Measurements from ENCODE around the gene SLC35F6.

GRCh38 chr2:26745609-26746327, 18.3 kb upstream of the SLC35F6 start:
- TF ChIP-seq, protein P1, sequence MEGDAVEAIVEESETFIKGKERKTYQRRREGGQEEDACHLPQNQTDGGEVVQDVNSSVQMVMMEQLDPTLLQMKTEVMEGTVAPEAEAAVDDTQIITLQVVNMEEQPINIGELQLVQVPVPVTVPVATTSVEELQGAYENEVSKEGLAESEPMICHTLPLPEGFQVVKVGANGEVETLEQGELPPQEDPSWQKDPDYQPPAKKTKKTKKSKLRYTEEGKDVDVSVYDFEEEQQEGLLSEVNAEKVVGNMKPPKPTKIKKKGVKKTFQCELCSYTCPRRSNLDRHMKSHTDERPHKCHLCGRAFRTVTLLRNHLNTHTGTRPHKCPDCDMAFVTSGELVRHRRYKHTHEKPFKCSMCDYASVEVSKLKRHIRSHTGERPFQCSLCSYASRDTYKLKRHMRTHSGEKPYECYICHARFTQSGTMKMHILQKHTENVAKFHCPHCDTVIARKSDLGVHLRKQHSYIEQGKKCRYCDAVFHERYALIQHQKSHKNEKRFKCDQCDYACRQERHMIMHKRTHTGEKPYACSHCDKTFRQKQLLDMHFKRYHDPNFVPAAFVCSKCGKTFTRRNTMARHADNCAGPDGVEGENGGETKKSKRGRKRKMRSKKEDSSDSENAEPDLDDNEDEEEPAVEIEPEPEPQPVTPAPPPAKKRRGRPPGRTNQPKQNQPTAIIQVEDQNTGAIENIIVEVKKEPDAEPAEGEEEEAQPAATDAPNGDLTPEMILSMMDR (conservative IDR thresholded peaks at IDR 0.05; ENCODE audit: low read length) = peak; percentile 96
- TF ChIP-seq EZH2phosphoT487 (IDR thresholded peaks at IDR 0.05; ENCODE audit: borderline replicate concordance, low read depth, low read length) = no peak
